GM23338 (cell line): ENCODE data around the gene RPL7L1. TPM values are rescaled to one million over a fixed set of nuclear protein-coding genes. Genes with fewer than 3 reads are reported as not detected.

Experiments
- ATAC-seq: fragments of 200-7000 bp; cut with Tn5 transposase; 3 replicates; pipeline ENCODE4 v1.9.1; 2020
- DNase-seq: peaks from one replicate; pipeline ENCODE4 v3.0.0-alpha.2; 2015; ENCODE audit warnings: low spot score
- H2AFZ ChIP-seq: fragments of 200-600 bp; sonication (generic); 2 replicates; pipeline ENCODE4 v1.8.0; 2016; ENCODE audit warnings: antibody characterized with exemption, mild to moderate bottlenecking, moderate library complexity
- H3F3A ChIP-seq: fragments of 200-600 bp; sonication (generic); replicated peaks from 2 replicates; pipeline ENCODE4 v1.8.0; 2017; ENCODE audit warnings: antibody characterized with exemption, mixed run types, low read depth
- H3K27ac ChIP-seq: fragments of 200-600 bp; sonication (generic); 2 replicates; pipeline ENCODE4 v1.6.1; 2016; ENCODE audit warnings: low read depth
- H3K27me3 ChIP-seq: fragments of 200-600 bp; sonication (generic); 2 replicates; pipeline ENCODE4 v1.8.0; 2016; ENCODE audit warnings: mild to moderate bottlenecking, mixed run types, moderate library complexity; ENCODE audit not compliant: insufficient read depth
- H3K36me3 ChIP-seq: fragments of 200-600 bp; sonication (generic); 2 replicates; pipeline ENCODE4 v1.8.0; 2016; ENCODE audit warnings: mild to moderate bottlenecking; ENCODE audit not compliant: insufficient read depth
- H3K4me1 ChIP-seq: fragments of 200-600 bp; sonication (generic); 2 replicates; pipeline ENCODE4 v1.8.0; 2016; ENCODE audit warnings: mild to moderate bottlenecking, moderate library complexity; ENCODE audit not compliant: insufficient read depth
- H3K4me2 ChIP-seq: fragments of 200-600 bp; sonication (generic); 2 replicates; pipeline ENCODE4 v1.7.1; 2017; ENCODE audit warnings: mixed run types
- H3K4me3 ChIP-seq: fragments of 200-600 bp; sonication (generic); 2 replicates; pipeline ENCODE4 v1.6.1; 2016; ENCODE audit warnings: mixed run types
- H3K79me2 ChIP-seq: fragments of 200-600 bp; sonication (generic); replicated peaks from 2 replicates; pipeline ENCODE4 v1.8.0; 2017; ENCODE audit warnings: mild to moderate bottlenecking; ENCODE audit not compliant: insufficient read depth
- H3K9me2 ChIP-seq: fragments of 200-600 bp; sonication (generic); 2 replicates; pipeline ENCODE4 v1.8.0; 2017; ENCODE audit not compliant: insufficient read depth
- H4K20me1 ChIP-seq: fragments of 200-600 bp; sonication (generic); replicated peaks from 2 replicates; pipeline ENCODE4 v1.8.0; 2017; ENCODE audit warnings: mild to moderate bottlenecking; ENCODE audit not compliant: insufficient read depth
- H3K27ac Mint-ChIP-seq: 2 replicates; pipeline ENCODE4 v1.8.0; 2020; ENCODE audit warnings: inconsistent platforms, mild to moderate bottlenecking, moderate library complexity, mixed read lengths
- H3K27me3 Mint-ChIP-seq: 3 replicates; pipeline ENCODE4 v1.8.0; 2022; ENCODE audit warnings: low read depth, mild to moderate bottlenecking, moderate library complexity, mixed read lengths, inconsistent platforms; ENCODE audit not compliant: insufficient read depth, poor library complexity
- H3K36me3 Mint-ChIP-seq: 3 replicates; pipeline ENCODE4 v1.8.0; 2021; ENCODE audit warnings: low read depth, mild to moderate bottlenecking, inconsistent platforms, moderate library complexity, mixed read lengths
- H3K4me1 Mint-ChIP-seq: 3 replicates; pipeline ENCODE4 v1.8.0; 2020; ENCODE audit warnings: mild to moderate bottlenecking, inconsistent platforms, mixed read lengths
- H3K4me3 Mint-ChIP-seq: 3 replicates; pipeline ENCODE4 v1.8.0; 2021; ENCODE audit warnings: moderate library complexity, mild to moderate bottlenecking, inconsistent platforms, mixed read lengths
- H3K9me3 Mint-ChIP-seq: 3 replicates; pipeline ENCODE4 v1.8.0; 2020; ENCODE audit warnings: moderate library complexity, mild to moderate bottlenecking, inconsistent platforms, mixed read lengths
- CREB1 ChIP-seq: fragments of 250-450 bp; sonication (Bioruptor Pico); IDR thresholded peaks from 2 replicates; pipeline ENCODE4 v1.5.0; 2020; ENCODE audit warnings: low read depth, mild to moderate bottlenecking, moderate library complexity
- JUNB ChIP-seq: IDR thresholded peaks from one replicate; pipeline ENCODE4 v1.6.1; 2016; ENCODE audit warnings: antibody characterized with exemption; ENCODE audit not compliant: unreplicated experiment
- NANOG ChIP-seq: IDR thresholded peaks from 2 replicates; pipeline ENCODE4 v1.6.1; 2016; ENCODE audit warnings: antibody characterized with exemption, borderline replicate concordance
- POLR2AphosphoS5 ChIP-seq: IDR thresholded peaks from 2 replicates; pipeline ENCODE4 v1.6.1; 2016; ENCODE audit warnings: antibody characterized with exemption, low read depth
- ZNF114 ChIP-seq: fragments of 250-450 bp; sonication (Bioruptor Pico); IDR thresholded peaks from 2 replicates; pipeline ENCODE4 v1.5.0; 2020; ENCODE audit warnings: mild to moderate bottlenecking, moderate library complexity
- ZNF462 ChIP-seq: fragments of 250-450 bp; sonication (Bioruptor Pico); IDR thresholded peaks from 2 replicates; pipeline ENCODE4 v1.5.0; 2020; ENCODE audit warnings: mild to moderate bottlenecking, moderate library complexity
- long read RNA-seq: library from polyadenylated mRNA; unstranded; transcript quantifications from one replicate; pipeline ENCODE4 v2.0.0, GENCODE V29; 2020; ENCODE audit not compliant: unreplicated experiment
- polyA plus RNA-seq: library from polyadenylated mRNA; unstranded; fragments of >200 nt; fragmentation: Nextera tagmentation; extraction: Ambion mirVana; gene quantifications from 2 replicates; pipeline ENCODE4 v1.2.1, GENCODE V29; 2016
- total RNA-seq: library from RNA; depleted of rRNA; stranded (reverse); fragments of >200 nt; shearing (Covaris generic); gene quantifications from 2 replicates; pipeline ENCODE4 v1.2.3, GENCODE V29; 2014; rRNA removed
- TF ChIP-seq, protein P1 (sequence below): IDR thresholded peaks from 2 replicates; pipeline ENCODE4 v1.6.1; 2016; ENCODE audit warnings: antibody characterized with exemption

Gene RPL7L1
- total RNA-seq (109 and 124 TPM in 2 replicates), polyA plus RNA-seq (82.1 and 86.9 TPM in 2 replicates)
- long read RNA-seq, full-length matches to known transcripts: 35 of 63 reads
- long read RNA-seq, partial matches to known transcripts: 16 of 63 reads
- long read RNA-seq, other reads (novel, unspliced or antisense): 12 of 63 reads

DNA sequence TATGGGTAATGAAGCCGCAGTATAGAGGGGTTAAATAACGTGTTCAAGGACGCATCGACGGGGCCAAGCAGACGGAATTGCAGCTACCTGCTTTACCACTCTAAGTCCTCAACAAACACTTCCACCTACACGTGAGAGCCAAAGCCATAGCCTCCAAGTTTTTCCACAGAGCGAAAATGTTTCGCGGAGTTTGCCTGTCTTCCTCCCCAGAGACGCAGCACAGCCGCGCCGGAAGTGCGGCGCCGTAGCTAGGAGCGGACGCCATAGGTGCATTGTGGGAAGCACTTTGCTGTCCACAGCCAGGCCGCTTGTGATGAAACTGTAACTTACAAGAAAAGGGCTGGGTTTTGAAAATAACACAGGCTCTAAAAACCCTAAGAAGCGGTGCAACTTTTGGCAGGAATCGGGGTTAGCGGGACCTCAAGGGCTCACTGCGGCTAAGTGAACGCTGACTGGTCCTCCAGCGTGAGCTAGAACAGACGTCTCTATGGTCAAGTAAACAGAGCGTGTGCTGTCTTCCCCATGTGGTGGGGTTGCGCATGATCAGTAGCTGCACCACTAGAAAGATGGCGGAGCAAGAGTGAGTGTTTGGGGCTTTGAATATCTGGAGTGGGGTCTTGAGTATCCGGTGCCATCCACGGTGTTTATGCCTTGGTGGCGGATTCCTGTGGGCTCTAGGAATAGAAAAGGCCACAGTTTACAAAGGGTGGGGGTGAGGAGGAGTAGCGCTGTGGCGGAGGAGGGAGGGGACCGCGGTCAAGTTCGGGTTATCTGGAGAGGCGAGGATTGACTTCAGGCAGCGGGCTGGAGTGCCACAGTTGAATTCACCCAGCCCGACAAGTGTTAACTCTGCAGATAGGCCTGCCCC, at the start of gene RPL7L1:
Gene RPL7L1 (plus strand): TSS at position 245 of the 868 bp plus-strand sequence. CDS start 295 bp downstream, at position 540.
- Histone ChIP-seq H3F3A (peaks cover 17% of the 10 kb centered on the region), H4K20me1 (peaks cover 16% of the 10 kb centered on the region), H3K79me2 (peaks cover 45% of the 10 kb centered on the region), H3K4me3 (peak within 1 kb of the TSS; percentile 87), H3K4me2 (peak within 1 kb of the TSS; percentile 94), H3K9me2 (no peaks in the 10 kb centered on the region), H3K27ac (peak within 1 kb of the TSS; percentile 90), H3K4me1 (peaks cover 9% of the 10 kb centered on the region), H2AFZ (peak within 1 kb of the TSS; percentile 56), H3K36me3 (peaks cover 39% of the 10 kb centered on the region), H3K27me3 (no peaks in the 10 kb centered on the region)
- Mint-ChIP-seq H3K27me3 (peaks cover 6% of the 10 kb centered on the region), H3K27ac (peak within 1 kb of the TSS; percentile 99), H3K9me3 (no peaks in the 10 kb centered on the region; the same call in 2 of the 3 replicates), H3K36me3 (peaks cover 42% of the 10 kb centered on the region), H3K4me1 (no peaks in the 10 kb centered on the region; the same call in 2 of the 3 replicates), H3K4me3 (peak within 1 kb of the TSS; percentile 96)
- DNase-seq (peak; percentile 85), ATAC-seq (peak; percentile 94)
- TF ChIP-seq NANOG: no peak
- peak; percentile 86 for TF ChIP-seq CREB1
- TF ChIP-seq POLR2AphosphoS5: peak; percentile 89
- TF ChIP-seq, protein P1, sequence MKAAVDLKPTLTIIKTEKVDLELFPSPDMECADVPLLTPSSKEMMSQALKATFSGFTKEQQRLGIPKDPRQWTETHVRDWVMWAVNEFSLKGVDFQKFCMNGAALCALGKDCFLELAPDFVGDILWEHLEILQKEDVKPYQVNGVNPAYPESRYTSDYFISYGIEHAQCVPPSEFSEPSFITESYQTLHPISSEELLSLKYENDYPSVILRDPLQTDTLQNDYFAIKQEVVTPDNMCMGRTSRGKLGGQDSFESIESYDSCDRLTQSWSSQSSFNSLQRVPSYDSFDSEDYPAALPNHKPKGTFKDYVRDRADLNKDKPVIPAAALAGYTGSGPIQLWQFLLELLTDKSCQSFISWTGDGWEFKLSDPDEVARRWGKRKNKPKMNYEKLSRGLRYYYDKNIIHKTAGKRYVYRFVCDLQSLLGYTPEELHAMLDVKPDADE: peak; percentile 69; the same call in 1 of the 2 replicates

DNA sequence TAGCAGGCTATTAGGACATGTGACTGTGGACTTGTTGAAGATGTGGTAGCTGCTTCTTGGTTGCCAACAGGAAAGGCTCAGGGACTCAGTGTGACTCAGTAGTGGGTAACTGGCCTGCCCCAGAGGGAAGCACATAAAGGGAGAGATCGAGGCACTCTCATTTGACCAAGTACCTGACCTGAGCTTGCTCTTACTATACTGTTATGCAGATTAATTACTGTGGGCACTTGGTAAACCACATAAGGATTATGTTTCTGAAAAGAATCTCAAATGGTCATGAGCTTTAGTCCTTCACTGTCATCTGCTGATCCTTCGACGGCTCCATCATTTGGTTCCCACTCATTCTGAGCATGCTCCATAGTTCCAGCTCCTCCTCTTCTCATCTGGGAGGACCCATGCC, 48.2 kb upstream of the RPL7L1 start:
- Mint-ChIP-seq H3K27ac (no peak overlapping the region), H3K36me3 (peaks cover 25% of the 10 kb centered on the region), H3K4me1 (no peaks in the 10 kb centered on the region), H3K27me3 (no peaks in the 10 kb centered on the region), H3K9me3 (no peaks in the 10 kb centered on the region), H3K4me3 (no peak overlapping the region)
- Histone ChIP-seq H2AFZ (no peak overlapping the region), H4K20me1 (peaks cover 6% of the 10 kb centered on the region), H3K27ac (no peak overlapping the region), H3K36me3 (peaks cover 10% of the 10 kb centered on the region), H3K27me3 (no peaks in the 10 kb centered on the region), H3K4me1 (no peaks in the 10 kb centered on the region), H3K4me2 (no peak overlapping the region), H3F3A (no peaks in the 10 kb centered on the region), H3K9me2 (no peaks in the 10 kb centered on the region), H3K4me3 (no peak overlapping the region), H3K79me2 (no peaks in the 10 kb centered on the region)
- ATAC-seq (no peak), DNase-seq (no peak)
- TF ChIP-seq POLR2AphosphoS5: no peak
- no peak for TF ChIP-seq JUNB
- no peak for TF ChIP-seq ZNF114
- no peak for TF ChIP-seq ZNF462 (CRISPR knock-in tag)
